Measurements from ENCODE around the gene PEMT.

The PEMT gene

DNA sequence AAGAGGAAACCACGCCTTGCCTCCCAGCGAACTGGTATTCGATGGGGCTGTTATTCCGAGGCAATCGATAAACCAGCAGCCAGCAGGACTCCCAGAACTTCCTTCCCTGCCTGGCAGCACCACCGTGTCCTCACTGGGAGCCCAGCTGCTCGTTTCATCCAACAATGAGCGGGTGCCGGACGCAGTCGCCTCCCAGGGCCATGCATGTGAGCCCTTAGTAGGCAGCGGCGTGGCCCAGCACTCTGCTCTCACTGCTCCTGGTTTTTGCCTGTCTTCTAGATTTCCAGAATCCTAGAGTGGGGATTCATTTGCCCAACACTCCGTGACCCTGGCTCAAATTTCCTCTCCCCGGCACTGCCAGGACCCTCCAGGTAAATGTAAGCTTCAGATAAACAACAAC is 66.2 kb downstream of the PEMT start:
- no peak overlapping the region for H3K4me3 ChIP-seq (replicated peaks; ENCODE audit: insufficient read depth, low read length)
- no peak for DNase-seq (ENCODE audit: low read depth in 1 of 2, low spot score in 1 of 2)
- TF ChIP-seq CTCF (IDR thresholded peaks at IDR 0.05; ENCODE audit: insufficient read depth, low read length) = no peak
- no peak for TF ChIP-seq GABPA (IDR thresholded peaks at IDR 0.05; ENCODE audit: low read depth)
- no peak for TF ChIP-seq POLR2AphosphoS5 (IDR thresholded peaks at IDR 0.05; ENCODE audit: low read depth)
- TF ChIP-seq, protein P1, sequence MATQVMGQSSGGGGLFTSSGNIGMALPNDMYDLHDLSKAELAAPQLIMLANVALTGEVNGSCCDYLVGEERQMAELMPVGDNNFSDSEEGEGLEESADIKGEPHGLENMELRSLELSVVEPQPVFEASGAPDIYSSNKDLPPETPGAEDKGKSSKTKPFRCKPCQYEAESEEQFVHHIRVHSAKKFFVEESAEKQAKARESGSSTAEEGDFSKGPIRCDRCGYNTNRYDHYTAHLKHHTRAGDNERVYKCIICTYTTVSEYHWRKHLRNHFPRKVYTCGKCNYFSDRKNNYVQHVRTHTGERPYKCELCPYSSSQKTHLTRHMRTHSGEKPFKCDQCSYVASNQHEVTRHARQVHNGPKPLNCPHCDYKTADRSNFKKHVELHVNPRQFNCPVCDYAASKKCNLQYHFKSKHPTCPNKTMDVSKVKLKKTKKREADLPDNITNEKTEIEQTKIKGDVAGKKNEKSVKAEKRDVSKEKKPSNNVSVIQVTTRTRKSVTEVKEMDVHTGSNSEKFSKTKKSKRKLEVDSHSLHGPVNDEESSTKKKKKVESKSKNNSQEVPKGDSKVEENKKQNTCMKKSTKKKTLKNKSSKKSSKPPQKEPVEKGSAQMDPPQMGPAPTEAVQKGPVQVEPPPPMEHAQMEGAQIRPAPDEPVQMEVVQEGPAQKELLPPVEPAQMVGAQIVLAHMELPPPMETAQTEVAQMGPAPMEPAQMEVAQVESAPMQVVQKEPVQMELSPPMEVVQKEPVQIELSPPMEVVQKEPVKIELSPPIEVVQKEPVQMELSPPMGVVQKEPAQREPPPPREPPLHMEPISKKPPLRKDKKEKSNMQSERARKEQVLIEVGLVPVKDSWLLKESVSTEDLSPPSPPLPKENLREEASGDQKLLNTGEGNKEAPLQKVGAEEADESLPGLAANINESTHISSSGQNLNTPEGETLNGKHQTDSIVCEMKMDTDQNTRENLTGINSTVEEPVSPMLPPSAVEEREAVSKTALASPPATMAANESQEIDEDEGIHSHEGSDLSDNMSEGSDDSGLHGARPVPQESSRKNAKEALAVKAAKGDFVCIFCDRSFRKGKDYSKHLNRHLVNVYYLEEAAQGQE (IDR thresholded peaks at IDR 0.05; ENCODE audit: insufficient replicate concordance, low read depth) = no peak
- TF ChIP-seq SPI1 (IDR thresholded peaks at IDR 0.05; ENCODE audit: borderline replicate concordance, low read depth) = no peak
- no peak overlapping the region for H3K27ac ChIP-seq (replicated peaks)
- H3K27me3 ChIP-seq (ENCODE audit: insufficient read depth, poor library complexity, severe bottlenecking) = no peaks in the 10 kb centered on the region

GRCh38 chr17:17523731-17524490 is 67.6 kb downstream of the PEMT start:
- TF ChIP-seq POLR2AphosphoS5 (IDR thresholded peaks at IDR 0.05; ENCODE audit: low read depth) (no peak), GABPA (IDR thresholded peaks at IDR 0.05; ENCODE audit: low read depth) (no peak), SPI1 (IDR thresholded peaks at IDR 0.05; ENCODE audit: borderline replicate concordance, low read depth) (no peak), CTCF (IDR thresholded peaks at IDR 0.05; ENCODE audit: insufficient read depth, low read length) (no peak)
- TF ChIP-seq, protein P1 (IDR thresholded peaks at IDR 0.05; ENCODE audit: insufficient replicate concordance, low read depth) = no peak
- H3K4me3 ChIP-seq (replicated peaks; ENCODE audit: insufficient read depth, low read length) = no peak overlapping the region
- DNase-seq (ENCODE audit: low read depth in 1 of 2, low spot score in 1 of 2) = no peak
- H3K27ac ChIP-seq (replicated peaks) = no peak overlapping the region
- H3K27me3 ChIP-seq (ENCODE audit: insufficient read depth, poor library complexity, severe bottlenecking) = no peaks in the 10 kb centered on the region

DNA sequence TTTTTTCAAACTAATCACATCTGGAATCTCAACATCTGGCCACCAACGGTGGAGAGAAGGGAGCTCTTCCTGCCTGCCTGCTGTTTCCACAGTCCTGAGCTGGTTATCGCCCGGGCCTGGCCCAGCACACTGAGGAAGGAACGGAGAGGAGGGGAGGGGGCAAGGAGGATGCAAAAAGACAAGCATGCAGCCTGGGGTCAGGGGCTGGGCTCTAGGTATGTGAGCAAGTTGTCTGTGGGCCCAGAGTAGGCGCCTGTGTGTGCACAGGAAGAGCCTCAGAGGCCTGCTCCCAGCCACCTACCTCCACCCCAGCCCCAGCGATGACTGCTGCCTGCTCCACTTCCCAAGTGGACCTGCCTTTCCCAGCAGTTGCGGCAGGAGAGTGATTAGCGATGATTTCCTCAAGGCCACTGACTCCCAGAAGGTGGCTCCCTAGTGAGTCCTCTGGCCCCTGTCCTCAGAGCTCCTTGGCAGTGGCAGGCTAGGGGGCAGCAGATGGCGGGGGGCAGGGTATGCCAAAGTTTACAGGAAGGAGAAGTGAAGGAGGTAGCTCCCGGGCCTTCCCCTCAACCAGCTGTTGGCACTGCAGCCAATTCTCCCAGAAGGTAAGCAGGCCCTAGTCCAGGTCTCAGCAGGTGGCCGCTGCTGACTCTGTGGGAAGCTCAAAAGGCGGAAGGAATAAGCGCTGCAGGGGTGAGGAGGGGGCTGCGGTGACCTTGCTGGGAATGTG is 68.3 kb downstream of the PEMT start:
- H3K27me3 ChIP-seq (ENCODE audit: insufficient read depth, poor library complexity, severe bottlenecking) = no peaks in the 10 kb centered on the region
- no peak overlapping the region for H3K4me3 ChIP-seq (replicated peaks; ENCODE audit: insufficient read depth, low read length)
- no peak for TF ChIP-seq GABPA (IDR thresholded peaks at IDR 0.05; ENCODE audit: low read depth)
- TF ChIP-seq POLR2AphosphoS5 (IDR thresholded peaks at IDR 0.05; ENCODE audit: low read depth) = no peak
- no peak for TF ChIP-seq SPI1 (IDR thresholded peaks at IDR 0.05; ENCODE audit: borderline replicate concordance, low read depth)
- TF ChIP-seq, protein P1 (IDR thresholded peaks at IDR 0.05; ENCODE audit: insufficient replicate concordance, low read depth) = no peak
- no peak for TF ChIP-seq CTCF (IDR thresholded peaks at IDR 0.05; ENCODE audit: insufficient read depth, low read length)
- DNase-seq (ENCODE audit: low read depth in 1 of 2, low spot score in 1 of 2) = no peak
- H3K27ac ChIP-seq (replicated peaks) = no peak overlapping the region
